Breast epithelium (tissue), 4 donors: ENCODE results near the gene HNRNPA2B1. TPM values are rescaled to one million over a fixed set of nuclear protein-coding genes. Genes with fewer than 3 reads are reported as not detected.

Experiments
- DNase-seq, 2 donors: peaks; one replicate each; pipeline ENCODE4 v3.0.0-alpha.2; 2019; ENCODE audit warnings: low spot score in 2 of 2
- H3K27ac ChIP-seq, 2 donors: fragments of 200-600 bp; sonication (generic) in 1 of 2; one replicate each; pipeline ENCODE4 v1.5.1; 2016 to 2019; ENCODE audit warnings: mild to moderate bottlenecking in 1 of 2
- H3K27me3 ChIP-seq, 2 donors: fragments of 200-600 bp; sonication (generic) in 1 of 2; one replicate each; pipeline versions ENCODE4 v1.5.1 to v1.6.0; 2017 to 2019; ENCODE audit warnings: control low read depth in 1 of 2, mild to moderate bottlenecking in 1 of 2
- H3K36me3 ChIP-seq: fragments of 200-600 bp; one replicate; pipeline ENCODE4 v1.5.1; 2019
- H3K4me1 ChIP-seq, 2 donors: fragments of 200-600 bp; sonication (generic); one replicate each; pipeline ENCODE4 v1.5.1; 2016 to 2019; ENCODE audit warnings: control low read depth in 1 of 2
- H3K4me3 ChIP-seq, 3 donors: fragments of 200-600 bp; sonication (generic); 1 replicate in 2 of 3; 2 replicates in 1 of 3; pipeline ENCODE4 v1.5.1; 2016 to 2019; ENCODE audit warnings: mild to moderate bottlenecking in 3 of 3, moderate library complexity in 2 of 3
- H3K9me3 ChIP-seq, 2 donors: fragments of 200-600 bp; sonication (generic) in 1 of 2; one replicate each; pipeline ENCODE4 v1.5.1; 2016 to 2019; ENCODE audit warnings: control low read depth in 1 of 2
- CTCF ChIP-seq, 3 donors: fragments of 450-650 bp; IDR thresholded peaks; one replicate each; pipeline ENCODE4 v1.5.1; 2016 to 2017; ENCODE audit warnings: antibody characterized with exemption in 3 of 3, mild to moderate bottlenecking in 3 of 3, moderate library complexity in 3 of 3
- POLR2A ChIP-seq: fragments of 450-650 bp; IDR thresholded peaks from one replicate; pipeline ENCODE4 v1.6.1; 2016; ENCODE audit warnings: antibody characterized with exemption, mild to moderate bottlenecking, moderate library complexity
- POLR2AphosphoS5 ChIP-seq, 3 donors: sonication (generic); formaldehyde crosslinking; IDR thresholded peaks; one replicate each; pipeline ENCODE4 v1.6.1; 2017; ENCODE audit warnings: antibody characterized with exemption in 3 of 3
- intact Hi-C: fragments of 100-400 bp; cut with DNase I; formaldehyde crosslinking; loops from one replicate; pipeline ENCODE4 v1.15.1; 2023; ENCODE audit warnings: low total_unique reads
- total RNA-seq, 3 donors: library from RNA; depleted of rRNA; stranded (reverse); fragments of >200 nt; gene quantifications; one replicate each; pipeline ENCODE4 v1.1.0, GENCODE V29; 2016

The HNRNPA2B1 gene
- total RNA-seq, 3 donors from 2014 or later, result 168 to 324 (median 282) TPM

GRCh38 chr7:26190417-26190869 is 10.1 kb downstream of the HNRNPA2B1 start:
- Histone ChIP-seq H3K27ac (peak overlapping the region in 1 of 2 donors; percentile 8), H3K9me3 (no peaks in the 10 kb centered on the region), H3K4me3 (no peak overlapping the region), H3K27me3 (no peaks in the 10 kb centered on the region), H3K36me3 (no peaks in the 10 kb centered on the region), H3K4me1 (peaks cover 2 to 24% of the 10 kb centered on the region in 2 donors)
- intact Hi-C loops, result no loop called here
- no peak for DNase-seq
- TF ChIP-seq POLR2A (no peak), POLR2AphosphoS5 (IDR thresholded peaks at IDR 0.05) (no peak), CTCF (IDR thresholded peaks at IDR 0.05) (no peak)

GRCh38 chr7:26189697-26190096 is 10.8 kb downstream of the HNRNPA2B1 start:
- no peaks in the 10 kb centered on the region for H3K27me3 ChIP-seq
- peaks cover 2 to 23% of the 10 kb centered on the region in 2 donors for H3K4me1 ChIP-seq
- intact Hi-C loops, result no loop called here
- no peak overlapping the region for H3K27ac ChIP-seq
- H3K4me3 ChIP-seq, result no peak overlapping the region
- TF ChIP-seq CTCF (IDR thresholded peaks at IDR 0.05) (no peak), POLR2AphosphoS5 (IDR thresholded peaks at IDR 0.05) (no peak), POLR2A (no peak)
- no peaks in the 10 kb centered on the region for H3K36me3 ChIP-seq
- DNase-seq, result no peak
- H3K9me3 ChIP-seq, result no peaks in the 10 kb centered on the region

- no peaks in the 10 kb centered on the region for H3K36me3 ChIP-seq
- no peaks in the 10 kb centered on the region for H3K27me3 ChIP-seq
- intact Hi-C loops, result no loop called here
- no peaks in the 10 kb centered on the region for H3K9me3 ChIP-seq
- no peak overlapping the region for H3K27ac ChIP-seq
- no peak overlapping the region for H3K4me3 ChIP-seq
- DNase-seq, result no peak
- TF ChIP-seq POLR2AphosphoS5 (IDR thresholded peaks at IDR 0.05), result no peak
- no peak for TF ChIP-seq CTCF (IDR thresholded peaks at IDR 0.05)
- TF ChIP-seq POLR2A, result no peak
- peaks cover 0 to 16% of the 10 kb centered on the region in 2 donors for H3K4me1 ChIP-seq
Measured at GRCh38 chr7:26188957-26189541, 11.5 kb downstream of the HNRNPA2B1 start.

- Histone ChIP-seq H3K9me3 (no peaks in the 10 kb centered on the region), H3K36me3 (no peaks in the 10 kb centered on the region), H3K4me1 (peaks cover 0 to 10% of the 10 kb centered on the region in 2 donors), H3K27ac (no peak overlapping the region), H3K27me3 (no peaks in the 10 kb centered on the region), H3K4me3 (no peak overlapping the region)
- intact Hi-C loops, result no loop called here
- TF ChIP-seq POLR2A (no peak), POLR2AphosphoS5 (IDR thresholded peaks at IDR 0.05) (no peak), CTCF (IDR thresholded peaks at IDR 0.05) (no peak)
- DNase-seq, result no peak
Measured at GRCh38 chr7:26188206-26188956, 12.2 kb downstream of the HNRNPA2B1 start.
